ENCODE results near the gene TAS2R40. TPM values are rescaled to one million over a fixed set of nuclear protein-coding genes. Genes with fewer than 3 reads are reported as not detected.

Gene TAS2R40
- total and polyA plus RNA-seq, 12 donors: not detected

DNA sequence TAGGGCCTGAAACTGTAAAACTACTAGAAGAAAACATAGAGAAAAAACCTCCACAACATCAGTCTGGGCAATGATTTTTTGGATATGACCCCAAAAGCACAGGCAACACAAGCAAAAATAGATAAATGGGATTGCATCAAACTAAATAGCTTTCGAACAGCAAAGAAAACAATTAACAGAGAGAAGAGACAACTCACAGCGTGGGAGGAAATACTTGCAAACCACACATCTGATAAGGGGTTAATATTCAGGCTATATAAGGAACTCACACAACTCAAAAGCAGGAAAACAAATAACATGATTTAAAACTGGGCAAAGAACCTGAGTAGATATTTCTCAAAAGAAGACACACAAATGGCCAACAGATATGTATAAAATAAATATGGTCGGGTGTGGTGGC is 33.7 kb downstream of the TAS2R40 start:
- WGBS, 4 donors: 67 to 83% (median 73%) methylated on average over 3 of the region's 3 CpGs
- Histone ChIP-seq H3K36me3 (replicated peaks in 1 of 2) (no peaks in the 10 kb centered on the region), H3K9me3 (replicated peaks in 1 of 3) (no peaks in the 10 kb centered on the region), H3K4me1 (replicated peaks in 1 of 2) (no peaks in the 10 kb centered on the region), H3K4me3 (no peak overlapping the region), H3K27me3 (no peaks in the 10 kb centered on the region), H3K27ac (no peak overlapping the region)
- DNase-seq: no peak
- TF ChIP-seq POLR2A (IDR thresholded peaks at IDR 0.05): no peak
- TF ChIP-seq, protein P1, sequence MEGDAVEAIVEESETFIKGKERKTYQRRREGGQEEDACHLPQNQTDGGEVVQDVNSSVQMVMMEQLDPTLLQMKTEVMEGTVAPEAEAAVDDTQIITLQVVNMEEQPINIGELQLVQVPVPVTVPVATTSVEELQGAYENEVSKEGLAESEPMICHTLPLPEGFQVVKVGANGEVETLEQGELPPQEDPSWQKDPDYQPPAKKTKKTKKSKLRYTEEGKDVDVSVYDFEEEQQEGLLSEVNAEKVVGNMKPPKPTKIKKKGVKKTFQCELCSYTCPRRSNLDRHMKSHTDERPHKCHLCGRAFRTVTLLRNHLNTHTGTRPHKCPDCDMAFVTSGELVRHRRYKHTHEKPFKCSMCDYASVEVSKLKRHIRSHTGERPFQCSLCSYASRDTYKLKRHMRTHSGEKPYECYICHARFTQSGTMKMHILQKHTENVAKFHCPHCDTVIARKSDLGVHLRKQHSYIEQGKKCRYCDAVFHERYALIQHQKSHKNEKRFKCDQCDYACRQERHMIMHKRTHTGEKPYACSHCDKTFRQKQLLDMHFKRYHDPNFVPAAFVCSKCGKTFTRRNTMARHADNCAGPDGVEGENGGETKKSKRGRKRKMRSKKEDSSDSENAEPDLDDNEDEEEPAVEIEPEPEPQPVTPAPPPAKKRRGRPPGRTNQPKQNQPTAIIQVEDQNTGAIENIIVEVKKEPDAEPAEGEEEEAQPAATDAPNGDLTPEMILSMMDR (IDR thresholded peaks at IDR 0.05): no peak
- intact Hi-C loops (cut with DNase I): no loop called here

DNA sequence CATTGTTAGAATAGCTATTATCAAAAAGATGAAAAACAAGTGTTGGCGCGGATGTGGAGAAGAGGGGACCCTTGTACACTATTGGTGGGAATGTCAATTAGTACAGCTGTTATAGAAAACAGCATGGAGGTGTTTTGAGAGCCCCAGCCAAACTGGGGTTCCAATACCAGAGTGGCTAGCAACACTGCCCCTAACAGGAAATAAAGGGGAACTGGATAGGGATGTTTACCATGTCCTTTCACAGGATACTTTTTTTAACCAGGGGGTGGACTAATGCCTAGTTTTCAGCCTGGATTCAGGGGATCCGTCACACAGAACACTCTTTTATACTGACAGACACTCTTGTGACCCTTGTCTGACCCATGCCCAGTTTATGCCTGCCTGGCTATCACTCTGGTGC is 34.5 kb downstream of the TAS2R40 start:
- Histone ChIP-seq H3K4me3 (no peak overlapping the region), H3K4me1 (replicated peaks in 1 of 2) (no peaks in the 10 kb centered on the region), H3K9me3 (replicated peaks in 1 of 3) (no peaks in the 10 kb centered on the region), H3K27me3 (no peaks in the 10 kb centered on the region), H3K36me3 (replicated peaks in 1 of 2) (no peaks in the 10 kb centered on the region), H3K27ac (no peak overlapping the region)
- intact Hi-C loops (cut with DNase I): no loop called here
- no peak for TF ChIP-seq POLR2A (IDR thresholded peaks at IDR 0.05)
- TF ChIP-seq, protein P1 (IDR thresholded peaks at IDR 0.05): no peak
- WGBS, 4 donors: 82 to 91% (median 85%) methylated on average over 3 of the region's 3 CpGs
- no peak for DNase-seq

DNA sequence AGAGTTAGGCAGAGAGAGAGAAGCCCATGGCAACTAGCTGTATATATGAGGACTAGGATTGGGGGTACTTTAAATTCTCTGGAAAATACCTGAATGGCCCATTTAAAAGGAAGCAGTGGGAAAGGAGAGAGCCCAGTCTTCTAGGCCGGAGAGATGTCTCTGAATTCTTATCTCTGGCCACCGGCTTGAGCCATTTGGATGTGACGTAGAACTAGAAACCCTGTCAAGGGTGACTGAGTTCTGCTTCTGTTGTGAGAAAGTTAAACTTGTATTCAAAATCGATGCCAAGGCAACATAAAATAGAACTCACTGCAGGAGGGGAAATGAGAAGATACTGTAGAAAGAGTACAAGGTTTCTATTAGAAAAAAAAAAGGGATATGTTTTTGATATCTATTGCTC is 35.1 kb downstream of the TAS2R40 start:
- Histone ChIP-seq H3K9me3 (replicated peaks in 1 of 3) (no peaks in the 10 kb centered on the region), H3K36me3 (replicated peaks in 1 of 2) (no peaks in the 10 kb centered on the region), H3K27ac (no peak overlapping the region), H3K27me3 (no peaks in the 10 kb centered on the region), H3K4me1 (replicated peaks in 1 of 2) (no peaks in the 10 kb centered on the region), H3K4me3 (no peak overlapping the region)
- TF ChIP-seq, protein P1 (IDR thresholded peaks at IDR 0.05): no peak
- no peak for TF ChIP-seq POLR2A (IDR thresholded peaks at IDR 0.05)
- WGBS, 4 donors: 88 to 93% (median 90%) methylated on average over 4 of the region's 4 CpGs
- no peak for DNase-seq
- intact Hi-C loops (cut with DNase I): no loop called here

DNA sequence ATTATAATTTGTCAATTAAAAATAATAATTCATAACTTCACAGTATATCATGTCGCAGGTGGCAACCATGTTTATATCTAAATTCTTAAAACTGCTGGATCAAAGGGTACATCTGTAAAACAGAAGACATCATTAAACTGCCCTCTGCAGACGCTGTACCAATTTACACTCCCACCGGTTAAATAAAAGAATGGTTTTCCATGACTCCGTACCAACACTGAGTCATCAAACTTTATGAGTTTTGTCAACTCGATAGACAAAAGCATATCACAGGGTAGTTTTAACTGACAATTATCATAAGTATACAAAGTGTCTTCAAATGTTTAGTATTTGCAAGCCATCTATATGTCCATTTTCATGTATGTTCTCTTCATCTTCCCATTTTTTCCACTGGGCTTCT is 35.7 kb downstream of the TAS2R40 start:
- 83 to 89% (median 85%) methylated on average over 5 of the region's 5 CpGs for WGBS, 4 donors
- TF ChIP-seq, protein P1 (IDR thresholded peaks at IDR 0.05): no peak
- TF ChIP-seq POLR2A (IDR thresholded peaks at IDR 0.05): no peak
- no peak for DNase-seq
- intact Hi-C loops (cut with DNase I): no loop called here
- Histone ChIP-seq H3K27me3 (no peaks in the 10 kb centered on the region), H3K9me3 (replicated peaks in 1 of 3) (no peaks in the 10 kb centered on the region), H3K4me3 (no peak overlapping the region), H3K4me1 (replicated peaks in 1 of 2) (no peaks in the 10 kb centered on the region), H3K36me3 (replicated peaks in 1 of 2) (no peaks in the 10 kb centered on the region), H3K27ac (no peak overlapping the region)
